Nephron progenitor cell (in vitro differentiated cells): ENCODE measurements around the gene ADAM17.

ENCODE experiments used
- DNase-seq: peaks from one replicate; pipeline ENCODE4 v3.0.0; 2021
- H3K27ac Mint-ChIP-seq: 2 replicates; pipeline ENCODE4 v1.8.0; 2021; ENCODE audit warnings: mild to moderate bottlenecking, moderate library complexity, mixed read lengths
- H3K27me3 Mint-ChIP-seq: 2 replicates; pipeline ENCODE4 v1.8.0; 2021; ENCODE audit warnings: mild to moderate bottlenecking, low read depth, mixed read lengths; ENCODE audit not compliant: poor library complexity
- H3K36me3 Mint-ChIP-seq: 2 replicates; pipeline ENCODE4 v1.8.0; 2021; ENCODE audit warnings: low read depth, mixed read lengths
- H3K4me1 Mint-ChIP-seq: 2 replicates; pipeline ENCODE4 v1.8.0; 2021; ENCODE audit warnings: mixed read lengths
- H3K4me3 Mint-ChIP-seq: 2 replicates; pipeline ENCODE4 v1.8.0; 2021; ENCODE audit warnings: mild to moderate bottlenecking, moderate library complexity, mixed read lengths
- H3K9me3 Mint-ChIP-seq: 2 replicates; pipeline ENCODE4 v1.8.0; 2021; ENCODE audit warnings: mild to moderate bottlenecking, moderate library complexity, mixed read lengths
- CTCF ChIP-seq: fragments of 200-600 bp; sonication (generic); IDR thresholded peaks from 2 replicates; pipeline ENCODE4 v1.5.0; 2021; ENCODE audit warnings: antibody characterized with exemption

Gene ADAM17

GRCh38 chr2:9573840-9574239 is 18.2 kb upstream of the ADAM17 start:
- Mint-ChIP-seq H3K4me3 (no peak overlapping the region), H3K27me3 (peaks cover 3% of the 10 kb centered on the region), H3K27ac (no peak overlapping the region), H3K9me3 (no peaks in the 10 kb centered on the region), H3K36me3 (no peaks in the 10 kb centered on the region), H3K4me1 (no peaks in the 10 kb centered on the region)
- peak; percentile 12 for TF ChIP-seq CTCF
- DNase-seq, result no peak

- no peak for TF ChIP-seq CTCF
- Mint-ChIP-seq H3K27me3 (peaks cover 3% of the 10 kb centered on the region), H3K9me3 (no peaks in the 10 kb centered on the region), H3K4me3 (no peak overlapping the region), H3K4me1 (no peaks in the 10 kb centered on the region), H3K27ac (no peak overlapping the region), H3K36me3 (no peaks in the 10 kb centered on the region)
- no peak for DNase-seq
Measured at GRCh38 chr2:9573013-9573720, 17.5 kb upstream of the ADAM17 start.

- H3K27me3 Mint-ChIP-seq, result peaks cover 3% of the 10 kb centered on the region
- H3K4me3 Mint-ChIP-seq, result no peak overlapping the region
- no peaks in the 10 kb centered on the region for H3K9me3 Mint-ChIP-seq
- no peak for TF ChIP-seq CTCF
- no peaks in the 10 kb centered on the region for H3K36me3 Mint-ChIP-seq
- peaks cover 1% of the 10 kb centered on the region for H3K4me1 Mint-ChIP-seq
- DNase-seq, result no peak
- H3K27ac Mint-ChIP-seq, result peak overlapping the region; percentile 45
Measured at GRCh38 chr2:9570182-9571060, 14.8 kb upstream of the ADAM17 start.

- no peak for DNase-seq
- Mint-ChIP-seq H3K4me1 (peaks cover 25% of the 10 kb centered on the region), H3K27me3 (no peaks in the 10 kb centered on the region), H3K36me3 (peaks cover 10% of the 10 kb centered on the region), H3K4me3 (no peak overlapping the region), H3K9me3 (no peaks in the 10 kb centered on the region), H3K27ac (no peak overlapping the region)
- no peak for TF ChIP-seq CTCF
Measured at GRCh38 chr2:9565436-9566153, 10.0 kb upstream of the ADAM17 start.

GRCh38 chr2:9560628-9561027 is 5.0 kb upstream of the ADAM17 start:
- Mint-ChIP-seq H3K4me3 (no peak overlapping the region), H3K27me3 (peaks cover 4% of the 10 kb centered on the region), H3K4me1 (peaks cover 50% of the 10 kb centered on the region), H3K27ac (peak overlapping the region; percentile 80), H3K9me3 (no peaks in the 10 kb centered on the region), H3K36me3 (peaks cover 24% of the 10 kb centered on the region)
- DNase-seq, result no peak
- no peak for TF ChIP-seq CTCF
